Choroid plexus epithelial cell (primary cell): ENCODE results near the gene SLC26A2.

Experiments used
- DNase-seq: peaks from one replicate; pipeline ENCODE4 v3.0.0-alpha.2; 2010; ENCODE audit warnings: low read depth
- H3K4me3 ChIP-seq: 2 replicates; pipeline ENCODE4 v1.5.1; 2011; ENCODE audit warnings: low read depth, mild to moderate bottlenecking, control low read depth, low read length, moderate library complexity
- CTCF ChIP-seq: conservative IDR thresholded peaks from 2 replicates; pipeline ENCODE4 v1.5.1; 2011; ENCODE audit warnings: low read depth, mild to moderate bottlenecking, control low read depth, inconsistent platforms, low read length, moderate library complexity

SLC26A2 gene

GRCh38 chr5:150014456-150014855 lies 53.9 kb downstream of the SLC26A2 start:
- DNase-seq, result no peak
- no peak overlapping the region for H3K4me3 ChIP-seq
- TF ChIP-seq CTCF, result no peak

DNA sequence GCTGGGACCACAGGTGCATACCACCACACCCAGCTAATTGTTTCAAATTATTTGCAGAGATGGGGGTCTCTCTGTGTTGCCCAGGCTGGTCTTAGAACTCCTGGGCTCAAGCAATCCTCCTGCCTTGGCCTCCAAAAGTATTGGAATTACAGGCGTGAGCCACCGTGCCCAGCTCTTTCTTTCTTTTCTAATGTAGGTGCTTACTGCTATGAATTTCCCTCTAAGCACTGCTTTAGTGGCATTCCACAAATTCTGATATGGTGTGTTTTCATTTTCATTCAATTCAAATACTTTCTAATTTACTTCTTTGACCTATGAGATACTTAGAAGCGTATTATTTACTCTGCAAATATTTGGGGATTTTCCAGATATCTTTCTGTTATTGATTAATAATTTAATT lies 54.9 kb downstream of the SLC26A2 start:
- no peak for DNase-seq
- no peak overlapping the region for H3K4me3 ChIP-seq
- TF ChIP-seq CTCF, result no peak

DNA sequence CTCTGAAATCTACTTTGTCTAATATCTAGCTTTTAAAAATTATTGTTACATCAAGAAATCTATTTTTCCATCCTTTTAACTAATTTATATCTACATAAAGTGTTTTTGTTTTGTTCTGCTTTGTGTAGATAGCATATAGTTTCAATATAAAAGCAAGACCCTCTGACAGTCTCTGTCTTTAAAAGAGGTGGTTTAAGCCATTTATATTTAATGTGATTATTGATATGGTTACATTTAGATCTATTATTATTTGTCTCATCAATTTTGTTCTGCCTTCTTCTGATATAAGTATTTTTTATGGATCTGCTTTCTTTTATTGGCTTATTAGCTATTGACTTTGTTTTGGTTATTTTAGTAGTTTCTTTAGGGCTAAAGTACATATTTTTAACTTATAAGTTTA lies 56.0 kb downstream of the SLC26A2 start:
- no peak overlapping the region for H3K4me3 ChIP-seq
- DNase-seq, result no peak
- TF ChIP-seq CTCF, result no peak

DNA sequence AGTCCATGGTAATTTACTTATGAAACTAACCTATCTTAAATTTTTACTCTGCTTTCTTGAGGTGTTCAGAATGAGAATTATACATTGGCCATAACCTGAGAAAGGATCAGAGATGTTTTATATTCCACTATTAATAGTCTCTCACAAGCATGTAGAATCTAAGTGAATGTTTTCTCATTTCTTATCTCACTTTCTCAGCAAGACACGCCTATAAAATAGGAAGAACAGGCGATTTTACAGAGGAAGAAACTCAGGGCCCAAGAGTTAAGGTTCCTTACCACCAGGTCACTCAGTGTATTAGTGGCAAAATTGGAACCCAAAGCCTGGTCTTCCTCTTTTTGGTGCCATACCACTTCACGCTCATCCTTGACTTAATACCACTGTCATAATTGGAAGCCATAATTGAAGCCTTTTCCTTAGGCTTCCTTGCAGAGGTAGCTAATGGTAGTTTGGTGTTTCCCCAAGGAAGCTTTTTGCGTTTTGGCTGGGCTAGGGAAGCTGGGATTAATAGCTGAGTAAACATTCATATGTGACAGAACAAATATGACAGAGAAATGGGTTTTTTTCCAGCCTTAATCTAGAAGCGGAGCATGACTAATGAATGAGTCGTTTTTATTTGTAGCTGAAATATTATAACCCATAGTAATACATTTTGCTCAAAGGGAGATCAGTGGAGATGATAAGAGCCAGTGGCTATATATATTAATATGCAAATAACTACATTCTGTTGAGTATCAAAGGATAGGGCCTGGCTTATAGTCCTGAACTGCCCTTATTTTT lies 56.9 kb downstream of the SLC26A2 start:
- no peak for TF ChIP-seq CTCF
- DNase-seq, result no peak
- H3K4me3 ChIP-seq, result no peak overlapping the region

- H3K4me3 ChIP-seq, result no peak overlapping the region
- DNase-seq, result no peak
- no peak for TF ChIP-seq CTCF
Measured at GRCh38 chr5:150020249-150020648, 59.7 kb downstream of the SLC26A2 start.

GRCh38 chr5:150021491-150022157 lies 61.1 kb downstream of the SLC26A2 start:
- no peak overlapping the region for H3K4me3 ChIP-seq
- no peak for DNase-seq

More at GRCh38 chr5:150021491-150022157, 61.1 kb downstream of the SLC26A2 start:
- no peak for TF ChIP-seq CTCF
